Stimulated activated CD4-positive, alpha-beta T cell treated with anti-CD3 and anti-CD28 coated beads, Interleukin-15, amount 100 ng/mL, for 1 hour (primary cell): ENCODE measurements around the gene ZNF669.

Source experiments
- DNase-seq, 2 donors: peaks; one replicate each; pipeline ENCODE4 v3.0.0-alpha.2; 2020; ENCODE audit warnings: low read depth in 1 of 2, low spot score in 1 of 2

Gene ZNF669

GRCh38 chr1:247077213-247077612, 26.9 kb downstream of the ZNF669 start:
- no peak for DNase-seq

- DNase-seq: no peak
These were observed 33.5 kb downstream of the ZNF669 start for GRCh38 chr1:247070645-247071044.

DNA sequence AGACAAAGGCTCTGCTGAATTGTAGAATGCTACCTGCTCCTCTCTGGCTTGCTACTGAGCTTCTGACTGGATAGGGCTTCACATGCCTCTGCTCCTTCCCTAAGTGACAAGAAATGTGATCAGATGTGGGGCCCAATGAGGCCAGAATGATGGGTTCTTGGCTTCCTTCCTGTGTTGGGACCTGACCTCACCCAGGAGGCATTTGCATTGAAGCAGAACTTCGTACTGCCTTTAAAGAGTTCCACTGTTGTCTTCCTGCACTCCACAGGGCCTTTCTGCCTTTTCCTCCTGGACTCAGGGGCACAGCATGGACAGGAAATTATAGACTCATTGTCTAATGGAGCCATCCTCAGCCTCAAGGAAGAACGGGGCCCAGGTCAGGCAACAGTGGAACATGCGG, 39.9 kb downstream of the ZNF669 start:
- DNase-seq: no peak

DNA sequence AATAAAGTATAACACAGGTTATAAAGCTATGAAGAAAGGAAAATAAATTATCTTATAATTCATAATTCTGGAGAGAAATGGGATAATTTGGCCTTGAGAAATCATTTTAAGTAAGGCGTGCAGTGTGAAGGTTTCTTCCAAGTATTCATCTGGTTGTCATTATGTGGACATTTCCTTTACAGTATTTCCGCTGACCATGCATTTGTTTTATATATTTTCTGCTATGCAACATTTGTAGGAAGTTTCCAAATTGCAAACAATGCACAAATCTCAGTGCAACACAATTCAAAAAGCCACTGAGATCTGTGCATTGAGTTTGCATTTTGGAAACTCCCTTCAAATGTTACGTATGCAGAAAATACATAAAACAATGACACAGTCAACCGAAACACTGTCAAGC, 43.4 kb downstream of the ZNF669 start:
- DNase-seq: no peak

DNA sequence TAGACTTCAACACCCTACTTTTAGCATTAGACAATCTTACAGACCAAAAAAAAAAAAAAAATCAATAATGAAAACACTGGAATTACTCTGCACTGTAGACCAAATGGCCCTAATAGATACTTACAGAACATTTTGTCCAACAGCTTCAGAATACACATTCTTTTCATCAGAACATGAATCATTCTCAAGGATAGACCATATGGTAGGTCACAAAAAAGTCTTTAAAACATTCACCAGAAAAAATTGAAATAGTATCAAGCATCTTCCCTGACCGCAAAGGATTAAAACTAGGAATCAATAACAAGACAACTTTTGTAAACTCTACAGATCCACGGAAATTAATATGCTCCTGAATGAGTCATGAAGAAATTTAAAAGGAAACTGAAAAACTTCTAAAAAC, 48.1 kb downstream of the ZNF669 start:
- no peak for DNase-seq

GRCh38 chr1:247054992-247055415, 49.2 kb downstream of the ZNF669 start:
- no peak for DNase-seq
